Pulmonary artery endothelial cell (primary cell): ENCODE measurements around the gene TJP3. TPM values are rescaled to one million over a fixed set of nuclear protein-coding genes. Genes with fewer than 3 reads are reported as not detected.

Source experiments
- DNase-seq: peaks from one replicate; pipeline ENCODE4 v3.0.0-alpha.2; 2011; ENCODE audit warnings: low read depth, low spot score
- total RNA-seq: library from RNA; depleted of rRNA; stranded (reverse); fragments of >200 nt; gene quantifications from 2 replicates; pipeline ENCODE4 v1.2.3, GENCODE V29; 2014

The TJP3 gene
- total RNA-seq, 1 donor from 2014 or later: not detected

DNA sequence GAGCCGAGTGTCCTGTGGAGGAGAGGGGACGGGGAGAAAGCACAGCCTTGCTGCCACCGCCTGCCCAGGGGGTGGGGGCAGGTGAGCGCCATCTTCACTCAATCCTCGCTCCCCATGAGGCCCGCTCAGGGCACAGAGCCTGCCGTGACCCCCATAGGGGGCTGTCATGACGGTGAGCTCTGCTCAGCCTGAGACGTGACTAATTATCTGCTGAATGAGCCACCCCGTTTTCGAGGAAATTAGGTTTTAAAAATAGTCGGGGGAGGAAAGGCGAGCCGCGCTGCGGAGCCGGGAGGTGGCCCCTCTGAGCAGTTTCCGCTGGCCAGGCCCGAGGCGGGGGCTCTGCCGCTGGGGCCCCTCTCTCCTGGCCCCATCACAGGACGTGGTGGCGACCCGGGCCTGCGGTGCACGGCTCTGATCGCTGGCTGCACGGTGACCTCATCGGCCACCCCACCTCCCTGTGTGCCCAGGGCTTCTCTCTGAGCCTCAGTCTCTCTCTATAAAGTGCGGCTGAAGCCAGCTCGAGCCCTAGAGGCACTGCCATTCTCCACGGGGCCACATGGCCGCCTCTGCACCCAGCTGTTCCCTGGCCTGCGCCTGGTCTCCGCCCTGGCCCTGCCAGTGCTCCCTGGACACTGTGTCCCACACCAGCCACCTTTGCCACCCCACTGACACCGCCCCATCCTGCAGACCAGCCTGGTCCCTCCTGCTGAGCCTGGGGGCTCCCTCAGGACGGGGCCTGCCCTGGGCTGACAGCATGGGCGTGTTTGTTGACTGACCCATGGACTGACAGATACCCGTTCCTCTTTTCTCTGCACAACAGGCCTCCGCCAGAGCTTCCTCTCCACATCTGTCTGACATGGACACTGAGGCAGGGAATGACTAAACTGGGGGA is 36.3 kb upstream of the TJP3 start:
- no peak for DNase-seq

- no peak for DNase-seq
Observed at GRCh38 chr19:3672575-3672948, 35.6 kb upstream of the TJP3 start.

DNA sequence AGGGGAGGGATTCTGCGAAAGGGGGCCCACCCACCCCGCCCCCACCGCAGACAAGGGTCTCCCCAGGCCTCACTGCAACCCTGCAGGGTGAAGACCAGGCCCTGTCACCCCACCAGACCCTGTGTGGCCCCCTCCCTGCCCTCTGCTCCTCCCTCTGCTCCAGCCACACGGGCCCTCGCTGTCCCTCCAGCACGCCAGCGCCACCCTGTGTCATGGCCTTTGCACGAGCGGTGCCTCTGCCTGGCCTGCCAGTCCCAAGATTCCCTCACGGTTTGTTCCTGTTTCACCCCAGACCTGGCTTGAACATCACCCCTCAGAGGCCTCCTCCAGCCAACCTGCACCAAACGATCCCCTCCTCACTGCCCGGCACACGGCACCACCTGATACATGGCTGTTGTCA is 35.2 kb upstream of the TJP3 start:
- DNase-seq: no peak

- no peak for DNase-seq
Observed at GRCh38 chr19:3673506-3674439, 34.4 kb upstream of the TJP3 start.

- no peak for DNase-seq
Observed at GRCh38 chr19:3674784-3675543, 33.2 kb upstream of the TJP3 start.

DNA sequence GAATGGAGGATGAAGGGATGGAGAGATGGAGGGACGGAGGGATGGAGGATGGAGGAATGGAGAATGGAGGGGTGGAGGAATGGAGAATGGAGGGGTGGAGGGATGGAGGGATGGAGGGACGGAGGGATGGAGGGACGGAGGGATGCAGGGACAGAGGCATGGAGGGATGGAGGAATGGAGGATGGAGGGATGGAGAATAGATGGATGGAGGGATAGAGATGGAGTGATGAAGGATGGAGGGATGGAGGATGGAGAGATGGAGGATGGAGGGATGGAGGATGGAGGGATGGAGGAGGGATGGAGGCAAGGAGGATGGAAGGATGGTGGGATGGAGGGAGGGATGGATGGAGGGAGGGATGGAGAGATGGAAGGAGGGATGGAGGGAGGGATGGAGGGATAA is 30.0 kb upstream of the TJP3 start:
- DNase-seq: no peak

- DNase-seq: no peak
Observed at GRCh38 chr19:3679138-3679537, 29.0 kb upstream of the TJP3 start.

DNA sequence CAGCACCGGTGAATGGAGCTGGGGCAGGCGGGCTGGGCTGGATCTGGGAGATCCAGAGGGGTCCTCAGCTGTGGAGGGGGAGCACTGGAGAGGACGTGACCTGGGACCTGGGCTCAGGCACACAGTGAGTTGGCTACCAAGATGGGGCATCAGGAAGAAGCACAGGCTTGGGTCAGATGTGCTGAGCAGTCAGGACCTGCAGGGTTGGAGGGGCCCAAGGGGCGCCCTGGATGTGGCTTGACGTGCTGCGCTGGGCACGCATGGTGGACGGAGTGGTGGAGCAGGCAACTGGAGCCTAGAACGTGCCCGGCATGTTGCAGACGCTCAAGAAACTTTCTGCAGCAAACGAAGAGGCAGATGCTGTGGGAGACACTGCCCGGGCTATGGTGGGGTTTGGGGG is 28.6 kb upstream of the TJP3 start:
- DNase-seq: no peak

DNA sequence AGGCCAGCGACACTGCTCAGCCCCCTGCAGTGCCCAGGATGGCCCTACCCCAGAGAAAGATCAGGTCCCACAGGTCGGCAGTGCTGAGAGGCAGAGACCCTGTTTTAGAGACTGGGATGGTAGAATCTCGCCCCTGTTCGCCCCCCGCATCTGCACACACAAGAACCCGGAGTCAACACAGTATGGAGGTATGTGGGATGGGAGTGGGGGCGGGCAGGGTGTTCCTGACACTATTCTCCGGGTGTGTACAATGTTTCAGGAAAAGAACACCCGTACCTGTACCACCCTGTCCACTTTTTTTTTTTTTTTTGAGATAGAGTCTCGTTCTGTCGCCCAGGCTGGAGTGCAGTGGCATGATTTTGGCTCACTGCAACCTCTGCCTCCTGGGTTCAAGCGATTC is 27.2 kb upstream of the TJP3 start:
- no peak for DNase-seq

DNA sequence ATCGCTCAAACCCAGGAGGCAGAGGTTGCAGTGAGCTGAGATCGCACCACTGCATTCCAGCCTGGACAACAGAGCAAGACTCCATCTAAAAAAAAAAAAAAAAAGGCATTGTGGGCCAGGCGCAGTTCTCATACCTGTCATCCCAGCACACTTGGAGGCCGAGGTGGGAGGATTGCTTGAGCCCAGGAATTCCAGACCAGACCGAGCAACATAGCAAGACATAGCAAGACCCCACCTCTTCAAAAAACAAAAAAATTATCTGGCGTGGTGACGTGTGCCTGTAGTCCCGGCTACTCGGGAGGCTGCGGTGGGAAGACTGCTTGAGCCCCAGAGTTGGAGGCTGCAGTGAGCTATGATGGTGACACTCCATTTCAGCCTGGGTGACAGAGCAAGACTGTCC is 25.9 kb upstream of the TJP3 start:
- no peak for DNase-seq

- DNase-seq: no peak
Observed at GRCh38 chr19:3682741-3683404, 25.3 kb upstream of the TJP3 start.

DNA sequence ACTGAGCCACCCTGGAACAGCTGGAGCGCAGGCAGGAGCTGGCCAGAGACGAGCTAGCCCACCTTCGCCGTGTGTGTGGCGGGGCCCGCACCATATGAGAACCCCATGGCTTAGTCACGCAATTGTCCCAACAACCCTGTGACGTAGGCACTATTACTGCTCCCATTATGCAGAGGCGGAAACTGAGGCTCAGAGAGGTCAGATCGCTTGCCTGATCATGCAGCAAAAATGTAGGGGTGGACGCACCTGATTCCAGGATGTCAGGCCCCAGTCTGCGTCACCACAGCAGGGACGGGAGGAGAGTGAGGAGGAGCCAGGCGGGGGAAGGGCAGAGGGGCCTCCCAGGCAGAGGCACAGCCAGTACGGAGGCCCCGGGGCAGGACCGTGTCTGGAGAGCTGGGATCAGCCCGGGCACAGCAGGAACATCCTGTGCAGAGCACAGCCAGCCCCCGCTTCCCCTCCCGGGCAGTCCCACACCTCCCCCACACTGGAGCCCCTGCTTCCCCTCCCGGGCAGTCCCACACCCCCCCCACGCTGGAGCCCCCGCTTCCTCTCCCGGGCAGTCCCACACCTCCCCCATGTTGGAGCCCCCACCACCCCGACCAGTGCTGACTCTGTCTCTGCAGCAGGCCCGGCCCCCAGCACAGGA is 24.7 kb upstream of the TJP3 start:
- no peak for DNase-seq

- DNase-seq: no peak
Observed at GRCh38 chr19:3684054-3684816, 23.9 kb upstream of the TJP3 start.

GRCh38 chr19:3684817-3685410 is 23.3 kb upstream of the TJP3 start:
- DNase-seq: no peak

GRCh38 chr19:3687393-3687773 is 20.8 kb upstream of the TJP3 start:
- DNase-seq: no peak

GRCh38 chr19:3687774-3688706 is 20.1 kb upstream of the TJP3 start:
- DNase-seq: no peak

DNA sequence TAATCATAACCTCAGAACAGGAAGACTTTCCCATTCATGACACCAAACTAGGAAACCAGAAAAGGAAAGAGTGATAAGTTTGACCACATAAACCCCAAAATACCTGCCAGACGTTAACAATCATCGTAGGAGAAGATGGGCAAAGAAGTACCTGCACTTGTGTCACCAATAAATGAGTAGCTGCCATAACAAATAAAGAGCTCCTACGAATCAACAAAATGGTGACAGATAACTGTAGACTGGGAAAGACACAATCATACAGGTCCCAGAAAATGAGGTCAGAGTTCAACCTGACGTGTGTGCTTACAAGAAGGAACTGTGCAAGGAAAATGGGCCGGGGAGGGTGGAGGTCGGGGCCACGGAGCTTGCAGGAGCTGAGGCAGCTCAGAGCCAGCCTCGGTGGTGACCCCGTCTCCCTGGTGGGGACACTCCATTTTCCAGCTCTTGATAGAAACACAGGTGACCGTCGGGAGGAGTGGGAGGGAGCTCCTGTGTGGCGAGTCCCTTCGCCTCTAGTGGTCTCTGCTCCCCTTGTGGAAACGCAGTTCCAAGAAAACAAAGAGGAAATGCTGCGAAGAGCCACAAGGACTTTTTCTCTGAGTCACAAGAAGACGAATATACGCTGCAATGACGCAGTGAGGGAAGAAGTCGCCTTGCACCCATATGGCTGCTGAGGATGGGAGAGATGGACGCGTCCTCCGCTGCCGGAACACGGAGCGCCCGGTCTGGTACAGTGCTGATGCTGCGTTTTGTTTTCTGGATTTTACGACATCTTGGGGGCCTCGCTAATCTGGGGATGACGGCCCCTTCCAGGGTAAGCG is 17.4 kb upstream of the TJP3 start:
- DNase-seq: no peak

DNA sequence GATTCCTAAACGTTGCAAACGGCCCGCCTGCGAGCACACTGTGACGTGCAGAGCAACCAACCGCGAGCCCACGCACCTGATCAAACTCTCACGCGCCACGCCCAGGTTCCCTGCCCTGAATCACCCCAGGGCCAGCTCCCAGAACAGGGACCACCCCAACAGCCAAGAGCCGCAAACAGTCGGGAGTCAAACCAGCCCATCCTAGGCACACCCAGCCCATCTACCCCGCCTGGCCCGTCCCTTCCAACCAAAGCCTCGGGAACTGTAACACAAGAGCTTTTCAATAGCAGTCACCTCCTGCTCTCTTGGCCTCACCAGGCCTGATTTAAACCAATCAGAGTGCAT is 16.8 kb upstream of the TJP3 start:
- no peak for DNase-seq
